Iris pigment epithelial cell (primary cell): ENCODE results near the gene RNF187.

Experiments
- DNase-seq: peaks from one replicate; pipeline ENCODE4 v3.0.0-alpha.2; 2011; ENCODE audit warnings: low read depth

Gene RNF187

GRCh38 chr1:228544921-228545591, 57.9 kb downstream of the RNF187 start:
- DNase-seq, result no peak
